H1 (cell line): ENCODE results near the gene KCNQ1.

ENCODE experiments used
- POLR2A ChIP-seq, 2 experiments: IDR thresholded peaks; 1 replicate in 1 of 2; 2 replicates in 1 of 2; pipeline ENCODE4 v1.6.1; 2011; ENCODE audit warnings: low read depth in 2 of 2, low read length in 2 of 2, mild to moderate bottlenecking in 2 of 2; ENCODE audit errors: control extremely low read depth in 1 of 2
- SRF ChIP-seq: IDR thresholded peaks from 2 replicates; pipeline ENCODE4 v1.6.1; 2011; ENCODE audit warnings: mild to moderate bottlenecking, low read depth, low read length, moderate library complexity

DNA sequence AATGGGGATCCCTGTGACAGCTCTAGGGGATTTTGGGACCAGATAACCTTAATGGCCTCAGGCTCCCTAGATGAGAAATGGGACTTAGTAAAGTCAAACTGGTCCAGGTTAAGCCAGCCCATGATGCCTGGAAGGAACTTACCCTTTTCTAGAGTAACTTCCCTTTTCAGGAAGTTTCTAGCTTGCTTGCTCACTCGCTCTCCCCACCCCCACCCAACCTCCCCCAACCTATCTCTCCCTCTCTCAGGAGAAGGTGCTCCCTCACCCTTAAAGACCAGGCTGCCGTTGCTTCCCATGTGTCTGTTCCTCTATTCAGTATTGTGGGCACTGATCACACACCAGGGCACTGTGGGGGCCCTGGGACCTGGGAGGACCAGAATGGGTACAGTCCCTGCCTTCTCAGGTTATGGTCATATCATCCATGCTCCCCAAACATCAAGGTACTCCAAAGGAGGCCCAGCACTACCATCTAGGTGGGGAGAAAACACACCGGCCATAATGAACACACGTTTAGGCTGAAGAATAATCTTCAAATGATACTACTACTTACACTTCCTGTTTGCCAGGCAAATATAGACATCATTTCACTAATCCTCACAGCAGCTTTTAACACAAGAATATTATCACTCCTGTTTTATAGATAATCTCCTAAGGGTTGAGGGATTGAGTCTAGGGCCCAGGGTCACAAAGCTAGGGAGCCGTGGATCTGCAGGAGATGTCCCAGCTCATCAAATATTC lies 236.8 kb downstream of the KCNQ1 start:
- TF ChIP-seq POLR2A (IDR thresholded peaks at IDR 0.05; ENCODE audit: control extremely low read depth in 1 of 2, low read depth in 2 of 2, low read length in 2 of 2), result no peak
- no peak for TF ChIP-seq SRF
